ENCODE measurements around the gene PCK1.

Gene PCK1

GRCh38 chr20:57598060-57598459, 37.1 kb downstream of the PCK1 start:
- H3K4me1 ChIP-seq (ENCODE audit: low read length) = peaks cover 31% of the 10 kb centered on the region
- no peak overlapping the region for H3K27ac ChIP-seq (ENCODE audit: low read length)
- no peaks in the 10 kb centered on the region for H3K36me3 ChIP-seq (replicated peaks; ENCODE audit: low read depth, low read length)
- H4K20me1 ChIP-seq (ENCODE audit: insufficient read depth, low read length) = peaks cover 3% of the 10 kb centered on the region; the same call in 1 of the 2 replicates
- H3K9ac ChIP-seq (ENCODE audit: low read length) = no peak overlapping the region
- TF ChIP-seq CTCF (IDR thresholded peaks at IDR 0.05; ENCODE audit: low read depth, low read length) = no peak
- TF ChIP-seq EZH2phosphoT487 (IDR thresholded peaks at IDR 0.05; ENCODE audit: low read depth) = no peak
- no peaks in the 10 kb centered on the region for H3K79me2 ChIP-seq (ENCODE audit: low read length)
- no peak overlapping the region for H3K4me2 ChIP-seq (ENCODE audit: low read length)
- no peak overlapping the region for H3K4me3 ChIP-seq (ENCODE audit: low read length)
- peaks cover 84% of the 10 kb centered on the region for H3K27me3 ChIP-seq (ENCODE audit: low read depth, low read length)
- no peaks in the 10 kb centered on the region for H3K9me3 ChIP-seq (ENCODE audit: insufficient read depth, low read length)
- no peak overlapping the region for H2AFZ ChIP-seq (ENCODE audit: low read depth, low read length)

GRCh38 chr20:57598491-57598890, 37.6 kb downstream of the PCK1 start:
- Histone ChIP-seq H2AFZ (ENCODE audit: low read depth, low read length) (no peak overlapping the region), H4K20me1 (ENCODE audit: insufficient read depth, low read length) (peaks cover 3% of the 10 kb centered on the region; the same call in 1 of the 2 replicates), H3K4me1 (ENCODE audit: low read length) (peaks cover 27% of the 10 kb centered on the region), H3K9ac (ENCODE audit: low read length) (no peak overlapping the region), H3K79me2 (ENCODE audit: low read length) (no peaks in the 10 kb centered on the region), H3K4me3 (ENCODE audit: low read length) (no peak overlapping the region), H3K27ac (ENCODE audit: low read length) (no peak overlapping the region), H3K36me3 (replicated peaks; ENCODE audit: low read depth, low read length) (no peaks in the 10 kb centered on the region), H3K4me2 (ENCODE audit: low read length) (no peak overlapping the region), H3K27me3 (ENCODE audit: low read depth, low read length) (peaks cover 83% of the 10 kb centered on the region), H3K9me3 (ENCODE audit: insufficient read depth, low read length) (no peaks in the 10 kb centered on the region)
- TF ChIP-seq CTCF (IDR thresholded peaks at IDR 0.05; ENCODE audit: low read depth, low read length) (no peak), EZH2phosphoT487 (IDR thresholded peaks at IDR 0.05; ENCODE audit: low read depth) (no peak)

- Histone ChIP-seq H3K4me2 (ENCODE audit: low read length) (no peak overlapping the region; the same call in 1 of the 2 replicates), H3K27me3 (ENCODE audit: low read depth, low read length) (peaks cover 65% of the 10 kb centered on the region), H3K79me2 (ENCODE audit: low read length) (no peaks in the 10 kb centered on the region)
Measured at GRCh38 chr20:57600320-57601210, 39.7 kb downstream of the PCK1 start.

GRCh38 chr20:57601211-57601570, 40.3 kb downstream of the PCK1 start:
- no peaks in the 10 kb centered on the region for H3K9me3 ChIP-seq (ENCODE audit: insufficient read depth, low read length)
- H3K27me3 ChIP-seq (ENCODE audit: low read depth, low read length) = peaks cover 62% of the 10 kb centered on the region
- H2AFZ ChIP-seq (ENCODE audit: low read depth, low read length) = no peak overlapping the region
- H3K4me2 ChIP-seq (ENCODE audit: low read length) = no peak overlapping the region
- no peaks in the 10 kb centered on the region for H4K20me1 ChIP-seq (ENCODE audit: insufficient read depth, low read length)
- no peaks in the 10 kb centered on the region for H3K36me3 ChIP-seq (replicated peaks; ENCODE audit: low read depth, low read length)
- no peak overlapping the region for H3K4me3 ChIP-seq (ENCODE audit: low read length)
- H3K27ac ChIP-seq (ENCODE audit: low read length) = no peak overlapping the region
- peaks cover 34% of the 10 kb centered on the region for H3K4me1 ChIP-seq (ENCODE audit: low read length)
- no peaks in the 10 kb centered on the region for H3K79me2 ChIP-seq (ENCODE audit: low read length)
- H3K9ac ChIP-seq (ENCODE audit: low read length) = no peak overlapping the region
- TF ChIP-seq EZH2phosphoT487 (IDR thresholded peaks at IDR 0.05; ENCODE audit: low read depth) (no peak), CTCF (IDR thresholded peaks at IDR 0.05; ENCODE audit: low read depth, low read length) (no peak)

More at GRCh38 chr20:57600320-57601210, 39.7 kb downstream of the PCK1 start:
- H3K27ac ChIP-seq (ENCODE audit: low read length) = no peak overlapping the region
- no peaks in the 10 kb centered on the region for H3K36me3 ChIP-seq (replicated peaks; ENCODE audit: low read depth, low read length)
- no peak overlapping the region for H3K9ac ChIP-seq (ENCODE audit: low read length)
- H3K9me3 ChIP-seq (ENCODE audit: insufficient read depth, low read length) = no peaks in the 10 kb centered on the region
- H2AFZ ChIP-seq (ENCODE audit: low read depth, low read length) = no peak overlapping the region
- no peak for TF ChIP-seq EZH2phosphoT487 (IDR thresholded peaks at IDR 0.05; ENCODE audit: low read depth)
- no peaks in the 10 kb centered on the region for H4K20me1 ChIP-seq (ENCODE audit: insufficient read depth, low read length)
- no peak overlapping the region for H3K4me3 ChIP-seq (ENCODE audit: low read length)
- peaks cover 28% of the 10 kb centered on the region for H3K4me1 ChIP-seq (ENCODE audit: low read length)

All from OCI-LY3 (cell line).